Endodermal cell (in vitro differentiated cells): ENCODE data around the gene C4B. TPM values are rescaled to one million over a fixed set of nuclear protein-coding genes. Genes with fewer than 3 reads are reported as not detected.

ENCODE experiments used
- DNase-seq: peaks from one replicate; pipeline ENCODE4 v3.0.0-alpha.2; 2017
- H3K27ac ChIP-seq: 2 replicates; pipeline ENCODE4 v1.5.1; 2013; ENCODE audit warnings: mild to moderate bottlenecking, low read depth, low read length, moderate library complexity
- H3K27me3 ChIP-seq: 2 replicates; pipeline ENCODE4 v1.6.1; 2013; ENCODE audit warnings: mild to moderate bottlenecking, low read length, moderate library complexity; ENCODE audit not compliant: insufficient read depth, control insufficient read depth, poor library complexity, severe bottlenecking
- H3K36me3 ChIP-seq: 2 replicates; pipeline ENCODE4 v1.7.0; 2013; ENCODE audit warnings: mild to moderate bottlenecking, low read length, moderate library complexity; ENCODE audit not compliant: control insufficient read depth, insufficient read depth
- H3K4me1 ChIP-seq: one replicate; pipeline ENCODE4 v1.7.0; 2013; ENCODE audit warnings: low read length; ENCODE audit not compliant: control insufficient read depth, insufficient read depth
- H3K4me3 ChIP-seq: 2 replicates; pipeline ENCODE4 v1.5.1; 2013; ENCODE audit warnings: mild to moderate bottlenecking, low read length, moderate library complexity
- H3K9ac ChIP-seq: 2 replicates; pipeline ENCODE4 v1.6.1; 2013; ENCODE audit warnings: mild to moderate bottlenecking, low read length, moderate library complexity; ENCODE audit not compliant: poor library complexity, severe bottlenecking; ENCODE audit errors: extremely low read depth
- H3K9me3 ChIP-seq: 2 replicates; pipeline ENCODE4 v1.6.1; 2013; ENCODE audit warnings: mild to moderate bottlenecking, low read length, moderate library complexity; ENCODE audit not compliant: control insufficient read depth
- H3K27ac Mint-ChIP-seq: 2 replicates; pipeline ENCODE4 v1.8.0; 2020; ENCODE audit warnings: mixed read lengths
- H3K27me3 Mint-ChIP-seq: 2 replicates; pipeline ENCODE4 v1.8.0; 2021; ENCODE audit warnings: mild to moderate bottlenecking, mixed read lengths; ENCODE audit not compliant: insufficient read depth
- H3K36me3 Mint-ChIP-seq: 2 replicates; pipeline ENCODE4 v1.8.0; 2020; ENCODE audit warnings: low read depth, mixed read lengths
- H3K4me1 Mint-ChIP-seq: 2 replicates; pipeline ENCODE4 v1.8.0; 2020; ENCODE audit warnings: mixed read lengths
- H3K4me3 Mint-ChIP-seq: 2 replicates; pipeline ENCODE4 v1.8.0; 2020; ENCODE audit warnings: mild to moderate bottlenecking, moderate library complexity, mixed read lengths
- H3K9me3 Mint-ChIP-seq: 2 replicates; pipeline ENCODE4 v1.8.0; 2020; ENCODE audit warnings: mild to moderate bottlenecking, mixed read lengths
- CTCF ChIP-seq: fragments of 200-600 bp; sonication (generic); conservative IDR thresholded peaks from 2 replicates; pipeline ENCODE4 v1.5.0; 2021; ENCODE audit warnings: antibody characterized with exemption, mild to moderate bottlenecking
- WGBS, 2 experiments: methylation state at CpG; one replicate each; pipeline versions ENCODE4 v1.1.5 to v1.1.7; 2013; ENCODE audit warnings: missing lambda C conversion rate in 2 of 2, mixed read lengths in 1 of 2; ENCODE audit not compliant: insufficient coverage in 1 of 2, insufficient read length in 1 of 2; 5-methylcytosine and 5-hydroxymethylcytosine counted together
- total RNA-seq, 2 donors: library from RNA; stranded (reverse); fragmentation: NEBNext Ultra II Directional in 1 of 2; extraction: Animal tissue kit (Norgen Biotek cat#: 25700) in 1 of 2; gene quantifications; 2 replicates in 1 of 2; 3 replicates in 1 of 2; pipeline ENCODE4 v1.2.1, GENCODE V29; 2021

Gene C4B
- total RNA-seq, 2 donors from 2014 or later, result 3.7 to 5.5 TPM

GRCh38 chr6:32074996-32075532, 60.5 kb downstream of the C4B start:
- peak overlapping the region; percentile 38 for H3K27ac Mint-ChIP-seq
- 77 to 92% methylated on average over 5 to 8 of the region's 8 CpGs for WGBS, 2 experiments
- peaks cover 8% of the 10 kb centered on the region for H3K4me1 Mint-ChIP-seq
- no peak for TF ChIP-seq CTCF
- Histone ChIP-seq H3K9me3 (no peaks in the 10 kb centered on the region), H3K4me1 (no peaks in the 10 kb centered on the region), H3K4me3 (no peak overlapping the region), H3K9ac (no peak overlapping the region), H3K27ac (no peak overlapping the region), H3K36me3 (no peaks in the 10 kb centered on the region), H3K27me3 (no peaks in the 10 kb centered on the region)
- no peak for DNase-seq
- no peaks in the 10 kb centered on the region for H3K9me3 Mint-ChIP-seq
- no peaks in the 10 kb centered on the region for H3K36me3 Mint-ChIP-seq
- no peak overlapping the region for H3K4me3 Mint-ChIP-seq
- H3K27me3 Mint-ChIP-seq, result peaks cover 1% of the 10 kb centered on the region

GRCh38 chr6:32075781-32076180, 61.2 kb downstream of the C4B start:
- H3K4me3 ChIP-seq, result no peak overlapping the region
- DNase-seq, result no peak
- 86 to 100% methylated on average over 1 to 3 of the region's 3 CpGs for WGBS, 2 experiments
- peak overlapping the region; percentile 8 for H3K27ac ChIP-seq
- H3K4me3 Mint-ChIP-seq, result no peak overlapping the region
- H3K36me3 ChIP-seq, result no peaks in the 10 kb centered on the region
- H3K4me1 ChIP-seq, result no peaks in the 10 kb centered on the region
- peaks cover 3% of the 10 kb centered on the region for H3K27me3 Mint-ChIP-seq
- no peaks in the 10 kb centered on the region for H3K9me3 Mint-ChIP-seq
- H3K9me3 ChIP-seq, result no peaks in the 10 kb centered on the region
- no peaks in the 10 kb centered on the region for H3K27me3 ChIP-seq
- no peaks in the 10 kb centered on the region for H3K36me3 Mint-ChIP-seq
- peaks cover 4% of the 10 kb centered on the region for H3K4me1 Mint-ChIP-seq
- no peak overlapping the region for H3K9ac ChIP-seq
- H3K27ac Mint-ChIP-seq, result peak overlapping the region; percentile 38
- no peak for TF ChIP-seq CTCF

- Histone ChIP-seq H3K36me3 (no peaks in the 10 kb centered on the region), H3K4me1 (no peaks in the 10 kb centered on the region), H3K27ac (peak overlapping the region; percentile 8), H3K27me3 (no peaks in the 10 kb centered on the region), H3K9me3 (no peaks in the 10 kb centered on the region), H3K4me3 (no peak overlapping the region), H3K9ac (no peak overlapping the region)
- DNase-seq, result no peak
- Mint-ChIP-seq H3K9me3 (no peaks in the 10 kb centered on the region), H3K4me3 (no peak overlapping the region), H3K27me3 (peaks cover 3% of the 10 kb centered on the region), H3K27ac (no peak overlapping the region), H3K4me1 (no peaks in the 10 kb centered on the region), H3K36me3 (no peaks in the 10 kb centered on the region)
- 74 to 86% methylated on average over 7 to 12 of the region's 12 CpGs for WGBS, 2 experiments
- TF ChIP-seq CTCF, result no peak
Observed at GRCh38 chr6:32076321-32076809, 61.8 kb downstream of the C4B start.
